Measurements from ENCODE around the gene SLC2A13. TPM values are rescaled to one million over a fixed set of nuclear protein-coding genes. Genes with fewer than 3 reads are reported as not detected.
"Not testable (repeated sequence)": the region's sequence is repeated elsewhere in the genome, so short reads cannot be mapped to it uniquely, and the experiment has no call there.

Gene SLC2A13
- total RNA-seq, 1 donor from 2014 or later, result 13.0 TPM

GRCh38 chr12:39966256-39966655 is 139.6 kb downstream of the SLC2A13 start:
- intact Hi-C loops (cut with DNase I), result no loop called here
- DNase-seq (ENCODE audit: low spot score), result no peak

GRCh38 chr12:39959467-39959866 is 146.4 kb downstream of the SLC2A13 start:
- DNase-seq (ENCODE audit: low spot score), result no peak
- intact Hi-C loops (cut with DNase I), result no loop called here

- no peak for DNase-seq (ENCODE audit: low spot score)
- intact Hi-C loops (cut with DNase I), result no loop called here
Observed at GRCh38 chr12:39959031-39959430, 146.8 kb downstream of the SLC2A13 start.

GRCh38 chr12:39958377-39958776 is 147.5 kb downstream of the SLC2A13 start:
- intact Hi-C loops (cut with DNase I), result no loop called here

GRCh38 chr12:39956725-39957124 is 149.2 kb downstream of the SLC2A13 start:
- no peak for DNase-seq (ENCODE audit: low spot score)
- intact Hi-C loops (cut with DNase I), result no loop called here

More at GRCh38 chr12:39958377-39958776, 147.5 kb downstream of the SLC2A13 start:
- DNase-seq (ENCODE audit: low spot score), result no peak

- intact Hi-C loops (cut with DNase I), result no loop called here
- DNase-seq (ENCODE audit: low spot score), result no peak
Observed at GRCh38 chr12:39946361-39947280, 159.3 kb downstream of the SLC2A13 start.

GRCh38 chr12:39937119-39937518 is 168.8 kb downstream of the SLC2A13 start:
- intact Hi-C loops (cut with DNase I), result no loop called here
- no peak for DNase-seq (ENCODE audit: low spot score)

- intact Hi-C loops (cut with DNase I), result no loop called here
- no peak for DNase-seq (ENCODE audit: low spot score)
Observed at GRCh38 chr12:39935839-39936238, 170.0 kb downstream of the SLC2A13 start.

GRCh38 chr12:39935275-39935674 is 170.6 kb downstream of the SLC2A13 start:
- intact Hi-C loops (cut with DNase I), result no loop called here
- DNase-seq (ENCODE audit: low spot score), result no peak

- intact Hi-C loops (cut with DNase I), result no loop called here
- DNase-seq (ENCODE audit: low spot score), result no peak
Observed at GRCh38 chr12:39931857-39932256, 174.0 kb downstream of the SLC2A13 start.

- no peak for DNase-seq (ENCODE audit: low spot score)
- intact Hi-C loops (cut with DNase I), result no loop called here
Observed at GRCh38 chr12:39931231-39931630, 174.7 kb downstream of the SLC2A13 start.

- DNase-seq (ENCODE audit: low spot score), result no peak
- intact Hi-C loops (cut with DNase I), result no loop called here
Observed at GRCh38 chr12:39930101-39930500, 175.8 kb downstream of the SLC2A13 start.

- intact Hi-C loops (cut with DNase I), result no loop called here
- no peak for DNase-seq (ENCODE audit: low spot score)
Observed at GRCh38 chr12:39928181-39928899, 177.5 kb downstream of the SLC2A13 start.

GRCh38 chr12:39923364-39923763 is 182.5 kb downstream of the SLC2A13 start:
- DNase-seq (ENCODE audit: low spot score), result no peak
- intact Hi-C loops (cut with DNase I), result no loop called here

- intact Hi-C loops (cut with DNase I); DNase-seq (ENCODE audit: low spot score): not testable (repeated sequence)
Observed at GRCh38 chr12:39922598-39922997, 183.3 kb downstream of the SLC2A13 start.

GRCh38 chr12:39920647-39921046 is 185.2 kb downstream of the SLC2A13 start:
- intact Hi-C loops (cut with DNase I), result no loop called here
- DNase-seq (ENCODE audit: low spot score), result no peak

- DNase-seq (ENCODE audit: low spot score), result no peak
- intact Hi-C loops (cut with DNase I), result no loop called here
Observed at GRCh38 chr12:39920222-39920621, 185.7 kb downstream of the SLC2A13 start.

- intact Hi-C loops (cut with DNase I), result no loop called here
- no peak for DNase-seq (ENCODE audit: low spot score)
Observed at GRCh38 chr12:39919790-39920189, 186.1 kb downstream of the SLC2A13 start.

- intact Hi-C loops (cut with DNase I), result no loop called here
- no peak for DNase-seq (ENCODE audit: low spot score)
Observed at GRCh38 chr12:39915249-39915648, 190.6 kb downstream of the SLC2A13 start.

GRCh38 chr12:39912211-39912980 is 193.5 kb downstream of the SLC2A13 start:
- no peak for DNase-seq (ENCODE audit: low spot score)
- intact Hi-C loops (cut with DNase I), result no loop called here

All from cardiac septum (tissue), 1 donor.